ENCODE results near the gene THSD4.
"Not testable (repeated sequence)": the region's sequence is repeated elsewhere in the genome, so short reads cannot be mapped to it uniquely, and the experiment has no call there.

The THSD4 gene

GRCh38 chr15:71439478-71439877 is 324.2 kb downstream of the THSD4 start:
- not testable (repeated sequence) for H3K36me3 ChIP-seq (ENCODE audit: control insufficient read depth, insufficient read depth, low read length); H3K4me3 ChIP-seq (ENCODE audit: extremely low read depth, insufficient read depth, low read length, poor library complexity, severe bottlenecking)
- no CpG with 5 or more reads among the region's 2 CpGs for WGBS, 2 experiments (ENCODE audit: insufficient coverage in 2 of 2)

GRCh38 chr15:71440489-71441110 is 325.3 kb downstream of the THSD4 start:
- Histone ChIP-seq H3K9me3 (ENCODE audit: control insufficient read depth, low read length) (peaks cover 11% of the 10 kb centered on the region), H3K27ac (ENCODE audit: low read depth, low read length, severe bottlenecking) (no peak overlapping the region), H3K36me3 (ENCODE audit: control insufficient read depth, insufficient read depth, low read length) (peaks cover 3% of the 10 kb centered on the region), H3K4me3 (ENCODE audit: extremely low read depth, insufficient read depth, low read length, poor library complexity, severe bottlenecking) (no peak overlapping the region), H3K4me1 (ENCODE audit: control insufficient read depth, insufficient read depth, low read length, poor library complexity, severe bottlenecking) (peaks cover 8% of the 10 kb centered on the region)
- no CpG with 5 or more reads among the region's 3 CpGs for WGBS, 2 experiments (ENCODE audit: insufficient coverage in 2 of 2)

More at GRCh38 chr15:71439478-71439877, 324.2 kb downstream of the THSD4 start:
- peaks cover 11% of the 10 kb centered on the region for H3K9me3 ChIP-seq (ENCODE audit: control insufficient read depth, low read length)
- H3K27ac ChIP-seq (ENCODE audit: low read depth, low read length, severe bottlenecking); H3K4me1 ChIP-seq (ENCODE audit: control insufficient read depth, insufficient read depth, low read length, poor library complexity, severe bottlenecking): not testable (repeated sequence)

- 0 to 4% methylated on average over 3 of the region's 4 CpGs for WGBS, 2 experiments (ENCODE audit: insufficient coverage in 2 of 2)
- H3K36me3 ChIP-seq (ENCODE audit: control insufficient read depth, insufficient read depth, low read length) = no peaks in the 10 kb centered on the region
These were observed 328.3 kb downstream of the THSD4 start for GRCh38 chr15:71443538-71443937.

DNA sequence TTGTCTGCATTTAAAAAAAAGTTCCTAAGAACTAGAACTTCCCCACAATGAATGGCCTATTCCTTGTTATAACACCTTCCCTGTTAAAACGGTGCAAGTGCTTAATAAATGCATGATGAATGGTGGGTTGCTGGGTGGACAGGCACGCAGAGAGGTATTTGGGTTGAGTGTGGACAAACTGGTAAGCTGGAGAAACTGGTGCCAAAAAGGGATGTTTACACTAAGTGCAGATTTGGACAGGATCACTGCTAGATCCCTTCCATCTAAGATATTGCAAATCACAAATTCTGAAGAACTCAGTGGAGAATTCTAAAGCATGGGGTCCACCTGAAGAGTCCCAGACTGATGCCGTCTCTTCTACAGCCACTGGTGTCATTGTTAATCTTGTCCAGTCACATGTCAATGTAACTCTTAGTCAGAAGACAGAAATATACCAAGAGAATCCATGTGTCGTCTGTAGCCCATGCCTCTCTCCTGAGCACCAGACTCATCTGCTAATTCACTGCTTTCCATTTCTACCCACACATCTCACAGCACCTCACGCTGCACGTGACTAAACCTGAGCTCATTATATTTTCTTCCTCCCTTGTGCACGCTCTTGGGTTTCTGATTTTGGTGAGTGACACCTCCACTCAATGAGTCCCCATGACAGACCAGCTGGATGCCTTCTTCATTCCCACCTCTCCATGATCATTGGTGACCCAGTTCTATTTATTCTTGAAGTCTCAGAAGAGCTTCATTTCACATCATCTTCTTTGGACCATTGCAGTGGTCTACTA is 328.9 kb downstream of the THSD4 start:
- Histone ChIP-seq H3K27ac (ENCODE audit: low read depth, low read length, severe bottlenecking) (no peak overlapping the region), H3K4me3 (ENCODE audit: extremely low read depth, insufficient read depth, low read length, poor library complexity, severe bottlenecking) (no peak overlapping the region), H3K9me3 (ENCODE audit: control insufficient read depth, low read length) (no peaks in the 10 kb centered on the region), H3K36me3 (ENCODE audit: control insufficient read depth, insufficient read depth, low read length) (no peaks in the 10 kb centered on the region), H3K4me1 (ENCODE audit: control insufficient read depth, insufficient read depth, low read length, poor library complexity, severe bottlenecking) (peaks cover 29% of the 10 kb centered on the region)
- WGBS, 2 experiments (ENCODE audit: insufficient coverage in 2 of 2) = 88 to 99% methylated on average over 5 of the region's 7 CpGs

More at GRCh38 chr15:71443538-71443937, 328.3 kb downstream of the THSD4 start:
- Histone ChIP-seq H3K4me1 (ENCODE audit: control insufficient read depth, insufficient read depth, low read length, poor library complexity, severe bottlenecking) (peaks cover 26% of the 10 kb centered on the region), H3K27ac (ENCODE audit: low read depth, low read length, severe bottlenecking) (no peak overlapping the region), H3K4me3 (ENCODE audit: extremely low read depth, insufficient read depth, low read length, poor library complexity, severe bottlenecking) (no peak overlapping the region), H3K9me3 (ENCODE audit: control insufficient read depth, low read length) (no peaks in the 10 kb centered on the region)

DNA sequence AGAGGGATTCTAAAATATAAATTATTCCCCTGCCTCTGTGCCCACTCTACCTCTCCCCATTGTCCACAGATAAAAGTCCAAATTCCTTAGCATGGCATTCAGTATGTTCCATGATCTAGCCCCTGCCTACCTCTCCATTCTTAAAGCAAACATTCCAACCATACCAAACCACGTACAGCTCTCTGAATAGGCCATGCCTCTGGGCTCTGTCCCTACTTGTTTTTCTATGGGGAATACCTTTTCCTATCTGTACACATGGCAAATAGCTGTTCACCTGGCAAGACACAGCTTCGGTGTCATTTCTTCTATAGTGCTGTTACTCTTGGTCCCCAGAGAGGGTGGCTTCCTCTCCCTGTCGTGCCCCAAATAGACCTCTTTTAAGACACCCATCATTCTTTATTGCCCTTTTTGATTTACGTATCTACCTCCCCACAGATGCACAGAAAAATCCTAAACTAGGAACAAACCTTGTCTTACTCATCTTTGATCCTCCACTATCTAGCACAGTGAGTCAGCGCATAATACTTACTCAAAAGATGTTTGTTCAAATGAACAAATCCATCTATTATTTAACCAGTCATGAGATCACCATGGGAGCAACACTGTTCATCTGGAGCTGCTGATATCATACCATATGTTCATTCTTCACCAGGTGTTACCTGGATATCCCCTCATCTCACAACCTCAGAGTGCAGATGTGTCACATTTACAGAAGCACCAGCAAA is 329.8 kb downstream of the THSD4 start:
- H3K4me1 ChIP-seq (ENCODE audit: control insufficient read depth, insufficient read depth, low read length, poor library complexity, severe bottlenecking) = peaks cover 29% of the 10 kb centered on the region
- H3K9me3 ChIP-seq (ENCODE audit: control insufficient read depth, low read length) = no peaks in the 10 kb centered on the region
- 83 to 88% methylated on average over 5 of the region's 5 CpGs for WGBS, 2 experiments (ENCODE audit: insufficient coverage in 2 of 2)
- H3K27ac ChIP-seq (ENCODE audit: low read depth, low read length, severe bottlenecking) = no peak overlapping the region
- no peaks in the 10 kb centered on the region for H3K36me3 ChIP-seq (ENCODE audit: control insufficient read depth, insufficient read depth, low read length)
- H3K4me3 ChIP-seq (ENCODE audit: extremely low read depth, insufficient read depth, low read length, poor library complexity, severe bottlenecking) = no peak overlapping the region

DNA sequence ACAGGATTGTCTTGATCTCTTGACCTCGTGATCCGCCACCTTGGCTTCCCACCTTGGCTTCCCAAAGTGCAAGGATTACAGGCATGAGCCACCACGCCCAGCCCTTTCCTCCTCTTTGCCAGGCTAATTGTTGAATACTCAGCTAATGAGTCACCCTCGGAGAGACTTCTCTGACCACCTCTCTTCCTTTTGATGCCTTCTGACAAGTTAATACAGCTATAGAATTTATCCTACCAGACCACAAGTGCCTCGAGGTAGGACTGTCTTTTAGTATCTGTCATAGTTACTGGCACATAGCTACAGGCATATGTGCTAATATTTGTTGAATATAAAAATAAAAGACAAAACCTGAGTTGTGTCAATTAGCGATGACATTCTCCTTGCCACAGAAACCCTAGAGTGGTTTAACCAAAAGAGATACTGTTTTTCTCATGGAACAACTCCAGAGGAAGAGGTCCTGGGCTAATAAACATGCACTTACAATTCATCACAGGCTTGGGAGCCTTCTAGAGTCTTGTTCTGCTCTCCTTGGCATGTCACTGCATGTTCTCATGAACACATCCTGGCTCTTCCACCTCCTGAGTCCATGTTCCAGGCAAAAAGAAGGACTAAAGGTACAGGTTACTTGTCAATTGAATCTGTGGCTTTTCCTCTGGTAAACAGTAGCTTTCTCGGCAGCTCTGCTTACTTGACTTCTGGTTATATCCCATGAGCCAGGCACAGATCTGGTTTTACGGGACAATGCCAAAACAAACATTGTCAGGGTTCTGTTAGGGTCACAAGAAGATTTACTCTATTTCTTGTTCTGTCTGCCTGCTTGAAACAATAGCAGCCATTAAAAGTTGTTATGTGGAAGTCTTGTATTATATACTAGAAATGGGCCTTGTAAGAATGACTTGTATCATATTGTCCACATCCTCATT is 332.3 kb downstream of the THSD4 start:
- peaks cover 29% of the 10 kb centered on the region for H3K4me1 ChIP-seq (ENCODE audit: control insufficient read depth, insufficient read depth, low read length, poor library complexity, severe bottlenecking)
- H3K27ac ChIP-seq (ENCODE audit: low read depth, low read length, severe bottlenecking) = peak overlapping the region; percentile 26
- no peaks in the 10 kb centered on the region for H3K36me3 ChIP-seq (ENCODE audit: control insufficient read depth, insufficient read depth, low read length)
- H3K4me3 ChIP-seq (ENCODE audit: extremely low read depth, insufficient read depth, low read length, poor library complexity, severe bottlenecking) = no peak overlapping the region
- H3K9me3 ChIP-seq (ENCODE audit: control insufficient read depth, low read length) = no peaks in the 10 kb centered on the region
- 82 to 86% methylated on average over 5 to 7 of the region's 8 CpGs for WGBS, 2 experiments (ENCODE audit: insufficient coverage in 2 of 2)

DNA sequence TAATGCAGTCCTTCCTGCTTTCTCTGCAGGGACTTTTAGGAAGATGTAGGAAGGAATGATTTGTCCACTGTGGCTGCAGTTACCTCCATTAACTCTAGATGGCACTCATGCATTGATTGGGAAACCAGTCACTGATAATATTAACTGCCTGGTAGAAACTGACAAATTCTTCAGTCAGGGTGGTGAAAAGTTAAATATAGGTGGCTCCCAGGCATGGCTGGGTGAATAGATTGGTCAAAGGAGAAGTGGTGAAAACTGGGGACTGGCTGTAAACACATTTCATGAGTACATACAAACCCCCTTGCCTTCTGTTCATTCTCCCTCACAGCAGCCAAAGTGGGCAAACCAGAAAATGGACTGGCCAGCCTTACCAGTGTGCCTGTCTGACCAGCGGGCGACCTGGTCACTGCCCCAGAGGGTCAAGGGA is 333.4 kb downstream of the THSD4 start:
- H3K36me3 ChIP-seq (ENCODE audit: control insufficient read depth, insufficient read depth, low read length) = no peaks in the 10 kb centered on the region
- H3K27ac ChIP-seq (ENCODE audit: low read depth, low read length, severe bottlenecking) = no peak overlapping the region
- peaks cover 29% of the 10 kb centered on the region for H3K4me1 ChIP-seq (ENCODE audit: control insufficient read depth, insufficient read depth, low read length, poor library complexity, severe bottlenecking)
- WGBS, 2 experiments (ENCODE audit: insufficient coverage in 2 of 2) = 84 to 89% methylated on average over 2 of the region's 2 CpGs
- H3K9me3 ChIP-seq (ENCODE audit: control insufficient read depth, low read length) = no peaks in the 10 kb centered on the region
- H3K4me3 ChIP-seq (ENCODE audit: extremely low read depth, insufficient read depth, low read length, poor library complexity, severe bottlenecking) = no peak overlapping the region

DNA sequence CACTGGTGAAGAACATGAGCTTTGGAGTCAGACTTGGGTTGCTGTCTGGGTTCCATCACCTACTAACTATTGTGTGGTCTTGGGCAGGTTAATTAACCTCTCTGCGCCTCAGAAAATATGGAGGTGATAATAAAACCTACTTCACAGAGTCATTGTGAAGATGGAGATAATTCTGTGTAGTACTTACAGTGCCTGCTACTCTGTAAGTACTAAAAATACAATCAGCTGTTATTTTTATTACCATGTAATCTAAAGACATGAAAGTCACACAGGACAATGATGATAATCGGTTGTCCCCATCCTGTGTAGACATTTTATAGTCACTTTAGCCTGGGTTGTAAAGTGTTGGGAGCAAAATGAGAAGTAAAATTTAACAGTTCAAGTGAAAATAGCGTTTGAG is 334.1 kb downstream of the THSD4 start:
- Histone ChIP-seq H3K4me3 (ENCODE audit: extremely low read depth, insufficient read depth, low read length, poor library complexity, severe bottlenecking) (no peak overlapping the region), H3K4me1 (ENCODE audit: control insufficient read depth, insufficient read depth, low read length, poor library complexity, severe bottlenecking) (peaks cover 29% of the 10 kb centered on the region), H3K9me3 (ENCODE audit: control insufficient read depth, low read length) (no peaks in the 10 kb centered on the region), H3K27ac (ENCODE audit: low read depth, low read length, severe bottlenecking) (no peak overlapping the region), H3K36me3 (ENCODE audit: control insufficient read depth, insufficient read depth, low read length) (no peaks in the 10 kb centered on the region)
- WGBS, 2 experiments (ENCODE audit: insufficient coverage in 2 of 2) = no CpG with 5 or more reads among the region's 3 CpGs

DNA sequence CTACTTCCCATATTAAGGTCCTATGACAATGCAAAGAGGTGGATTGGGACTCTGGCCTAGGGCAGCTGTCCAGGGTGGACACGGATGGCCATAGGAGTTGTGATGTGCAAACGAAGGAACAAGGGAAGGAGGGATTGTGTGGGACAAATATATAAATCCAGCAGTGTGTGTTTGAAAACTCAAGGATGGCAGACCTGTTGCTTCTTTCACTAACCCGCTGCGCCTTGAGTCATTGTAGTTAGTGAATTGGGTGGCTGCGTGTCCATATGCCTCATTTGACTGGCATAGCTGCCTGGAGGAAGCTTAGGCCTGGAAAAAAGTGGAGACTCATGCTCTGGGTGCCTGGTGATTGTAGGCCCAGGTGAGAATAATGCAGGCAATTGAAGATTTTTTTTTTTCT is 334.7 kb downstream of the THSD4 start:
- 70 to 75% methylated on average over 4 of the region's 5 CpGs for WGBS, 2 experiments (ENCODE audit: insufficient coverage in 2 of 2)

DNA sequence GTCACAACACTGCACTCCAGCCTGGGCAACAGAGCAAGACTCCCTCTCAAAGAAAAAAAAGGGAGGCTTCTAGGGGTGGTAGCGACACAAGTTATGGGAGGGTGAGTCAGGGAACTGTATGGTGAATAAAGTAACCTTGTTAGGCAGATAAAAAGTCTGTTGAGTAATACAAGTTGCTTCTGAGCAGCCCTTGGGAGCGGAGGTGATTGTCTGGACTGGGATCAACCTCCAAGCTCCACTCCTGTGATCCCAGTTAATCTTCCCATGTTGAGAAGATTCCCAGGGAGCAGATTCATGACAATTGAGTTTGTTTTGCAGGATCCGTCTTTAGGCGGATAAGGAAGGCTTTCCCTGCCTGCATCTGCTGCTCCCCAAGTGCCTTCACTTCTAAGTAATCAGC is 335.9 kb downstream of the THSD4 start:
- WGBS, 2 experiments (ENCODE audit: insufficient coverage in 2 of 2) = 82 to 97% methylated on average over 3 to 4 of the region's 4 CpGs

More for the DNA sequence above, 334.7 kb downstream of the THSD4 start:
- H3K27ac ChIP-seq (ENCODE audit: low read depth, low read length, severe bottlenecking) = no peak overlapping the region
- H3K4me3 ChIP-seq (ENCODE audit: extremely low read depth, insufficient read depth, low read length, poor library complexity, severe bottlenecking) = no peak overlapping the region
- H3K36me3 ChIP-seq (ENCODE audit: control insufficient read depth, insufficient read depth, low read length) = no peaks in the 10 kb centered on the region
- H3K9me3 ChIP-seq (ENCODE audit: control insufficient read depth, low read length) = no peaks in the 10 kb centered on the region
- H3K4me1 ChIP-seq (ENCODE audit: control insufficient read depth, insufficient read depth, low read length, poor library complexity, severe bottlenecking) = peaks cover 25% of the 10 kb centered on the region

More for the DNA sequence above, 335.9 kb downstream of the THSD4 start:
- H3K9me3 ChIP-seq (ENCODE audit: control insufficient read depth, low read length) = no peaks in the 10 kb centered on the region
- H3K27ac ChIP-seq (ENCODE audit: low read depth, low read length, severe bottlenecking) = no peak overlapping the region
- no peaks in the 10 kb centered on the region for H3K36me3 ChIP-seq (ENCODE audit: control insufficient read depth, insufficient read depth, low read length)
- H3K4me3 ChIP-seq (ENCODE audit: extremely low read depth, insufficient read depth, low read length, poor library complexity, severe bottlenecking) = no peak overlapping the region
- peaks cover 21% of the 10 kb centered on the region for H3K4me1 ChIP-seq (ENCODE audit: control insufficient read depth, insufficient read depth, low read length, poor library complexity, severe bottlenecking)
